Motor neuron (in vitro differentiated cells): ENCODE results near the gene CENPK. TPM values are rescaled to one million over a fixed set of nuclear protein-coding genes. Genes with fewer than 3 reads are reported as not detected.

Source experiments
- ATAC-seq, 8 experiments: fragments of 200-7000 bp; cut with Tn5 transposase; replicated peaks in 6 of 8; 2 replicates each; pipeline ENCODE4 v1.8.0; 2021; ENCODE audit warnings: mild to moderate bottlenecking in 8 of 8, moderate library complexity in 8 of 8
- H3K27ac ChIP-seq, 2 donors: fragments of 250-450 bp; sonication (Bioruptor Pico); 2 replicates each; pipeline ENCODE4 v1.9.0; 2021; ENCODE audit warnings: antibody characterized with exemption in 2 of 2, mild to moderate bottlenecking in 2 of 2, moderate library complexity in 1 of 2
- H3K4me1 ChIP-seq, 2 donors: fragments of 250-450 bp; sonication (Bioruptor Pico); replicated peaks in 1 of 2; 2 replicates each; pipeline ENCODE4 v1.6.1; 2021; ENCODE audit warnings: antibody characterized with exemption in 2 of 2, mild to moderate bottlenecking in 2 of 2, moderate library complexity in 1 of 2
- H3K4me3 ChIP-seq, 5 donors: fragments of 250-450 bp; sonication (Bioruptor Pico); 2 replicates each; pipeline ENCODE4 v1.9.0; 2021; ENCODE audit warnings: antibody characterized with exemption in 5 of 5, mild to moderate bottlenecking in 5 of 5, moderate library complexity in 4 of 5
- WGBS, 10 experiments: fragments of 450-650 bp; shearing (Covaris generic); methylation state at CpG; one replicate each; pipeline ENCODE4 v1.0.0; 2022; 5-methylcytosine and 5-hydroxymethylcytosine counted together
- in situ Hi-C, 9 experiments: fragments of 400-800 bp; cut with MboI; loops; one replicate each; pipeline ENCODE4 v1.15.0; 2021; ENCODE audit warnings: low sequenced_read_pairs in 9 of 9, low pct_unique_long_range_greater_than_20kb in 2 of 9; ENCODE audit not compliant: unreplicated experiment in 9 of 9
- total RNA-seq, 8 experiments: library from RNA; unstranded; fragments of 300-600 nt; gene quantifications; 2 replicates each; pipeline versions ENCODE4 v1.2.3 to v1.2.4, GENCODE V29; 2022

Gene CENPK
- total RNA-seq, 8 experiments from 2014 or later, result 1.1 to 28.0 (median 5.0) TPM

GRCh38 chr5:65475336-65475735 is 87.6 kb downstream of the CENPK start:
- no peak overlapping the region for H3K27ac ChIP-seq
- in situ Hi-C loops, result loop anchor here in 7 of 9 experiments (25.0 kb wide), 4 partner anchors 388 to 838 kb away; no protein-coding TSS in a partner anchor
- ATAC-seq, result no peak
- no peak overlapping the region for H3K4me3 ChIP-seq
- WGBS, 10 experiments, result 75 to 97% (median 83%) methylated on average over 2 to 4 of the region's 4 CpGs
- H3K4me1 ChIP-seq, result peaks cover 0 to under 1% of the 10 kb centered on the region in 2 donors

GRCh38 chr5:65474130-65474711 is 88.7 kb downstream of the CENPK start:
- Histone ChIP-seq H3K4me1 (no peaks in the 10 kb centered on the region), H3K4me3 (no peak overlapping the region), H3K27ac (no peak overlapping the region)
- 47 to 95% (median 81%) methylated on average over 2 to 3 of the region's 3 CpGs for WGBS, 10 experiments
- ATAC-seq, result no peak
- in situ Hi-C loops, result no loop called here

- no peak for ATAC-seq
- in situ Hi-C loops, result no loop called here
- no peak overlapping the region for H3K27ac ChIP-seq
- H3K4me3 ChIP-seq, result no peak overlapping the region
- H3K4me1 ChIP-seq, result no peaks in the 10 kb centered on the region
- 63 to 97% (median 89%) methylated on average over 3 of the region's 3 CpGs for WGBS, 10 experiments
Observed at GRCh38 chr5:65468633-65469032, 94.3 kb downstream of the CENPK start.

Other genes with a start within 250 kb of the CENPK start
- gene ADAMTS6, start 81.2 kb downstream of the CENPK start, total RNA-seq, result 1 to 10 TPM in 7 of 8 experiments, under 1 TPM in 1; 0.80 to 5.1 (median 3.4) TPM
- gene PPWD1, start 128 bp upstream of the CENPK start, total RNA-seq, result 10 to 100 TPM; 29.0 to 63.6 (median 40.0) TPM
- gene TRIM23, start 61.2 kb upstream of the CENPK start, total RNA-seq, result 10 to 100 TPM; 14.2 to 32.9 (median 21.5) TPM
- gene SHLD3, start 61.9 kb upstream of the CENPK start, total RNA-seq, result 1 to 10 TPM; 3.0 to 8.0 (median 5.0) TPM
- gene TRAPPC13, start 61.9 kb upstream of the CENPK start, total RNA-seq, result 10 to 100 TPM; 23.4 to 29.7 (median 26.9) TPM
- 10 to 100 TPM in 5 of 8 experiments, 1 to 10 TPM in 3; 2.8 to 35.3 (median 13.4) TPM for gene SGTB, start 158.9 kb upstream of the CENPK start, total RNA-seq
- 10 to 100 TPM in 7 of 8 experiments, 1 to 10 TPM in 1; 9.2 to 24.6 (median 21.3) TPM for gene NLN, start 159.0 kb upstream of the CENPK start, total RNA-seq